MM.1S (cell line): Measurements from ENCODE around the gene UBE2M.
"Not testable (repeated sequence)": the region's sequence is repeated elsewhere in the genome, so short reads cannot be mapped to it uniquely, and the experiment has no call there.

Experiments used
- DNase-seq: peaks from one replicate; pipeline ENCODE4 v3.0.0-alpha.2; 2015
- H2AFZ ChIP-seq: fragments of 300-600 bp; sonication (generic); 2 replicates; pipeline ENCODE4 v1.6.0; 2016; ENCODE audit warnings: antibody characterized with exemption, low read length
- H3F3A ChIP-seq: fragments of 300-600 bp; sonication (generic); 2 replicates; pipeline ENCODE4 v1.6.1; 2016; ENCODE audit warnings: mild to moderate bottlenecking, antibody characterized with exemption, low read length, moderate library complexity, mixed read lengths; ENCODE audit not compliant: insufficient read depth
- H3K27ac ChIP-seq: fragments of 300-600 bp; sonication (generic); 2 replicates; pipeline ENCODE4 v1.5.1; 2016; ENCODE audit warnings: mild to moderate bottlenecking, low read length
- H3K27me3 ChIP-seq: fragments of 300-600 bp; sonication (generic); replicated peaks from 2 replicates; pipeline ENCODE4 v1.6.0; 2016; ENCODE audit warnings: low read length; ENCODE audit not compliant: insufficient read depth
- H3K36me3 ChIP-seq: fragments of 300-600 bp; sonication (generic); replicated peaks from 2 replicates; pipeline ENCODE4 v1.6.1; 2016; ENCODE audit warnings: mild to moderate bottlenecking, low read length, mixed read lengths; ENCODE audit not compliant: insufficient read depth
- H3K4me1 ChIP-seq: fragments of 300-600 bp; sonication (generic); 2 replicates; pipeline ENCODE4 v1.6.1; 2016; ENCODE audit warnings: low read length, mixed read lengths
- H3K4me2 ChIP-seq: fragments of 300-600 bp; sonication (generic); 2 replicates; pipeline ENCODE4 v1.6.0; 2016; ENCODE audit warnings: low read depth, low read length
- H3K4me3 ChIP-seq: fragments of 300-600 bp; sonication (generic); 2 replicates; pipeline ENCODE4 v1.5.1; 2016; ENCODE audit warnings: low read length, mixed read lengths
- H3K79me2 ChIP-seq: fragments of 300-600 bp; sonication (generic); 2 replicates; pipeline ENCODE4 v1.6.1; 2016; ENCODE audit warnings: mixed run types, low read length, mixed read lengths
- H3K9ac ChIP-seq: fragments of 300-600 bp; sonication (generic); 2 replicates; pipeline ENCODE4 v1.6.1; 2016; ENCODE audit warnings: low read length, mixed read lengths
- H3K9me2 ChIP-seq: fragments of 300-600 bp; sonication (generic); replicated peaks from 2 replicates; pipeline ENCODE4 v1.6.1; 2016; ENCODE audit warnings: mild to moderate bottlenecking, low read length, mixed read lengths; ENCODE audit not compliant: insufficient read depth
- H3K9me3 ChIP-seq: fragments of 300-600 bp; sonication (generic); replicated peaks from 2 replicates; pipeline ENCODE4 v1.6.1; 2016; ENCODE audit warnings: mild to moderate bottlenecking, low read length, mixed read lengths; ENCODE audit not compliant: insufficient read depth
- H4K20me1 ChIP-seq: fragments of 300-600 bp; sonication (generic); 2 replicates; pipeline ENCODE4 v1.6.1; 2016; ENCODE audit warnings: mild to moderate bottlenecking, low read length, moderate library complexity, mixed read lengths; ENCODE audit not compliant: insufficient read depth
- CTCF ChIP-seq: fragments of 300-600 bp; sonication (generic); IDR thresholded peaks from 2 replicates; pipeline ENCODE4 v1.5.1; 2016; ENCODE audit warnings: antibody characterized with exemption, low read length, mixed read lengths
- EZH2 ChIP-seq: fragments of 300-600 bp; sonication (generic); optimal IDR thresholded peaks from 2 replicates; pipeline ENCODE3; 2017; ENCODE audit warnings: low read depth, mild to moderate bottlenecking, antibody characterized with exemption, low read length, mixed read lengths
- EZH2phosphoT487 ChIP-seq: fragments of 300-600 bp; sonication (generic); IDR thresholded peaks from 2 replicates; pipeline ENCODE4 v1.6.1; 2018; ENCODE audit warnings: antibody characterized with exemption, low read length

The UBE2M gene

DNA sequence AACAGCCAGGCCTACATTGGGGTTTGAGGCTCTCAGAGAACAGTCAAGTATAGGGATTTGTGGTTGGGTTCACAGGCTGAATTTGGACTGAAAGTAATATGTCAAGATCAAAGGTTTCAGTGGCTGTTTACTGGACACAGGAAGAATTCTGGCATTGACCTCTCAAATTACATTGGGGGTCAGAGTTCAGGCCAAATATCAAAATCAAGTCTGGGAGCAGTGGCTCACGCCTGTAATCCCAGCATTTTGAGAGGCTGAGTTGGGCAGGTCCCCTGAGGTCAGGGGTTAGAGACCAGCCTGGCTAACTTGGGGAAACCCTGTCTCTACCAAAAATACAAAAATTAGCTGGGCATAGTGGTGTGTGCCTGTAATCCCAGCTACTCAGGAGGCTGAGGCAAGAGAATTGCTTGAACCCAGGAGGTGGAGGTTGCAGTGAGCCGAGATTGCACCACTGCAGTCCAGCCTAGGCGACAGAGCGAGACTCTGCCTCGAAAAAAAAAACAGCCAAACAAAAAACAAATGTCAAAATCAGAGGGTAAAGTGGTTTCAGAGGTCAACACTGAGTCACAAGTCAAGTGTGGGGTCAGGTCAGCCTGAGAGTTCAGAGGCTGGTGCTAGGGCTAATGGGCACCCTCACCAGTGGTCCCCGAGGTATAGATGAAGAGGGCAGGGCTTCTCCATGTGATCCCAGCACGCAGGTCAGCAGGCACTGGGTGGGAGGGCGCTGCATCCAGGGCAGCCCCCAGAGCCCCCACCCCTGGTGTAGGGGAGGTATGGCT, 48.1 kb downstream of the UBE2M start:
- no peak for DNase-seq
- no peak overlapping the region for H3K27ac ChIP-seq
- no peaks in the 10 kb centered on the region for H3K27me3 ChIP-seq
- H3K36me3 ChIP-seq, result no peaks in the 10 kb centered on the region
- no peak overlapping the region for H2AFZ ChIP-seq
- no peaks in the 10 kb centered on the region for H3K9me3 ChIP-seq
- no peaks in the 10 kb centered on the region for H3K9me2 ChIP-seq
- no peaks in the 10 kb centered on the region for H3F3A ChIP-seq
- H3K4me2 ChIP-seq, result no peak overlapping the region
- H3K4me3 ChIP-seq, result no peak overlapping the region
- H3K9ac ChIP-seq, result no peak overlapping the region
- H3K79me2 ChIP-seq, result no peaks in the 10 kb centered on the region
- TF ChIP-seq EZH2phosphoT487 (no peak), EZH2 (no peak), CTCF (no peak)
- H3K4me1 ChIP-seq, result no peaks in the 10 kb centered on the region
- H4K20me1 ChIP-seq, result no peaks in the 10 kb centered on the region

GRCh38 chr19:58509731-58510083, 48.7 kb downstream of the UBE2M start:
- Histone ChIP-seq H3K27me3 (no peaks in the 10 kb centered on the region), H3K9ac (no peak overlapping the region), H3K27ac (no peak overlapping the region), H4K20me1 (no peaks in the 10 kb centered on the region), H3K9me2 (no peaks in the 10 kb centered on the region), H2AFZ (no peak overlapping the region), H3F3A (no peaks in the 10 kb centered on the region), H3K79me2 (no peaks in the 10 kb centered on the region), H3K4me1 (no peaks in the 10 kb centered on the region), H3K9me3 (no peaks in the 10 kb centered on the region), H3K4me3 (no peak overlapping the region), H3K36me3 (no peaks in the 10 kb centered on the region), H3K4me2 (no peak overlapping the region)
- TF ChIP-seq CTCF, result no peak
- no peak for TF ChIP-seq EZH2phosphoT487
- no peak for TF ChIP-seq EZH2
- no peak for DNase-seq

DNA sequence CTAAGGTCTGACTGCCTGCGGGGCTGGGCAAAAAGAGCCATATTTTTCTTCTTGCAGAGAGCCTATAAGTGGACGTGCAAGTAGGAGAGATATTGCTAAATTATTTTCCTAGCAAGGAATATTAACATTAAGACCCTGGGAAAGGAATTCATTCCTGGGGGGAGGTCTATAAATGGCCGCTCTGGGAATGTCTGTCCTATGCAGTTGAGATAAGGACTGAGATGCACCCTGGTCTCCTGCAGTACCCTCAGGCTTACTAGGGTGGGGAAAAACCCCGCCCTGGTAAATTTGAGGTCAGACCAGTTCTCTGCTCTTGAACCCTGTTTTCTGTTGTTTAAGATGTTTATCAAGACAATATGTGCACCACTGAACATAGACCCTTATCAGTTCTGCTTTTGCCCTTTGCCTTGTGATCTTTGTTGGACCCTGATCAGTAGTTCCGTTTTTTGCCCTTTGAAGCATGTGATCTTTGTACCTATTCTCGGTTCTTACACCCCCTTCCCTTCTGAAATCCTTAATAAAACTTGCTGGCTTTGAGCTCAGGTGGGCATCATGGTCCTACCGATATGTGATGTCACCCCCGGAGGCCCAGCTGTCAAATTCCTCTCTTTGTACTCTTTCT, 50.7 kb downstream of the UBE2M start:
- not testable (repeated sequence) for H3K4me3 ChIP-seq, H3K79me2 ChIP-seq, H3K4me1 ChIP-seq, H3K36me3 ChIP-seq, H3K4me2 ChIP-seq, H3K27me3 ChIP-seq, H3K9me3 ChIP-seq, H3K27ac ChIP-seq, H3K9ac ChIP-seq, H3K9me2 ChIP-seq, H3F3A ChIP-seq, H2AFZ ChIP-seq, DNase-seq, H4K20me1 ChIP-seq
